Right atrium auricular region (tissue), 2 donors: ENCODE measurements around the gene LAMA5. TPM values are rescaled to one million over a fixed set of nuclear protein-coding genes. Genes with fewer than 3 reads are reported as not detected.

Experiments used
- DNase-seq: peaks from one replicate; pipeline ENCODE4 v3.0.0-alpha.2; 2019; ENCODE audit warnings: low spot score
- H3K27ac ChIP-seq, 2 donors: fragments of 200-600 bp; sonication (generic); 1 replicate in 1 of 2; 2 replicates in 1 of 2; pipeline ENCODE4 v1.5.1; 2016 to 2019
- H3K27me3 ChIP-seq, 2 donors: fragments of 200-600 bp; sonication (generic); one replicate each; pipeline versions ENCODE4 v1.5.1 to v1.6.0; 2017 to 2019
- H3K36me3 ChIP-seq: fragments of 200-600 bp; sonication (generic); one replicate; pipeline ENCODE4 v1.5.1; 2016
- H3K4me1 ChIP-seq, 2 donors: fragments of 200-600 bp; sonication (generic); one replicate each; pipeline versions ENCODE4 v1.5.1 to v1.6.0; 2017 to 2019
- H3K4me3 ChIP-seq, 2 donors: fragments of 200-600 bp; sonication (generic); 1 replicate in 1 of 2; 2 replicates in 1 of 2; pipeline ENCODE4 v1.5.1; 2017 to 2019; ENCODE audit warnings: mild to moderate bottlenecking in 1 of 2, moderate library complexity in 1 of 2
- H3K9me3 ChIP-seq, 2 donors: fragments of 200-600 bp; sonication (generic); one replicate each; pipeline ENCODE4 v1.5.1; 2019
- CTCF ChIP-seq, 2 donors: fragments of 200-600 bp; sonication (generic); IDR thresholded peaks; one replicate each; pipeline ENCODE4 v1.5.1; 2019; ENCODE audit warnings: antibody characterized with exemption in 2 of 2
- total RNA-seq, 2 donors: library from RNA; depleted of rRNA; stranded (reverse); fragments of >200 nt; gene quantifications; one replicate each; pipeline ENCODE4 v1.1.0, GENCODE V29; 2016

LAMA5 gene
- total RNA-seq, 2 donors from 2014 or later = 61.1 to 69.4 TPM

- H3K27me3 ChIP-seq = no peaks in the 10 kb centered on the region
- no peak overlapping the region for H3K4me3 ChIP-seq
- H3K9me3 ChIP-seq = no peaks in the 10 kb centered on the region
- no peak for DNase-seq
- peaks cover 0 to 38% of the 10 kb centered on the region in 2 donors for H3K4me1 ChIP-seq
- H3K27ac ChIP-seq = peak overlapping the region; percentile 78 to 89
- TF ChIP-seq CTCF (IDR thresholded peaks at IDR 0.05) = no peak
- H3K36me3 ChIP-seq = peaks cover 63% of the 10 kb centered on the region
Observed at GRCh38 chr20:62287759-62288534, 79.2 kb downstream of the LAMA5 start.

GRCh38 chr20:62287129-62287528 is 80.0 kb downstream of the LAMA5 start:
- H3K27me3 ChIP-seq = no peaks in the 10 kb centered on the region
- H3K27ac ChIP-seq = peak overlapping the region; percentile 78 to 89
- H3K4me1 ChIP-seq = peaks cover 0 to 45% of the 10 kb centered on the region in 2 donors
- peaks cover 62% of the 10 kb centered on the region for H3K36me3 ChIP-seq
- no peak for DNase-seq
- no peak for TF ChIP-seq CTCF (IDR thresholded peaks at IDR 0.05)
- H3K4me3 ChIP-seq = no peak overlapping the region
- no peaks in the 10 kb centered on the region for H3K9me3 ChIP-seq

DNA sequence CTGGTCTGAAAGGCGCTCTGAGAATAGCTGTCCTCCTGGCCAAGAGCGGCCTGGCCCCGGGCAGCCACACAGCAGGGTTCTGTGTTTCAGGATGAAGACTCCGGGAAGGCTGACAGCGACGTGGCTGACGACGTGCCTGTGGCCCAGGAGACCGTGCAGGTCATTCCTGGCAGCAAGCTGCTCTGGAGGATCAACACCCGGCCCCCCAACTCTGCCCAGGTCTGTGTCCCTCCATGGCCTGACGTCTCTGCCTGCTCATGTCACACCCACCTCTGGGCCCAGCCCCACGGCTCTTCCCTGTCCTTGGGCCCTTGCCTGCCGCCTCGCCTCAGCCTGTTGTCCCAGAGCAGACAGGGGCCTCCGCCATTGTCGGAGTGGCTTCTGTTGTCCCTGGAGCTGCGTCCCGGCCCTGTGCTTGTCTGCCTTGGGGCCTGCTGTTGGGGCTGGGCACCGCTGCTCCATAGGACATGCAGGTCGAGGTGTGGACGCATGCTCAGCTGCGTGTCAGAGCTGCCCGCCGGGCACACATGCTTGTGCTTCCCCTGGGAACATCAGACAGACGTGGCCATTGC is 80.5 kb downstream of the LAMA5 start:
- TF ChIP-seq CTCF (IDR thresholded peaks at IDR 0.05) = no peak
- Histone ChIP-seq H3K9me3 (no peaks in the 10 kb centered on the region), H3K4me3 (no peak overlapping the region), H3K36me3 (peaks cover 62% of the 10 kb centered on the region), H3K4me1 (peaks cover 0 to 45% of the 10 kb centered on the region in 2 donors), H3K27ac (peak overlapping the region; percentile 78 to 89), H3K27me3 (no peaks in the 10 kb centered on the region)
- no peak for DNase-seq

GRCh38 chr20:62285722-62286121 is 81.4 kb downstream of the LAMA5 start:
- Histone ChIP-seq H3K4me1 (peaks cover 0 to 45% of the 10 kb centered on the region in 2 donors), H3K27me3 (no peaks in the 10 kb centered on the region), H3K9me3 (no peaks in the 10 kb centered on the region), H3K36me3 (peaks cover 62% of the 10 kb centered on the region), H3K27ac (peak overlapping the region; percentile 78 to 89), H3K4me3 (no peak overlapping the region)
- TF ChIP-seq CTCF (IDR thresholded peaks at IDR 0.05) = no peak
- peak; percentile 63 for DNase-seq

DNA sequence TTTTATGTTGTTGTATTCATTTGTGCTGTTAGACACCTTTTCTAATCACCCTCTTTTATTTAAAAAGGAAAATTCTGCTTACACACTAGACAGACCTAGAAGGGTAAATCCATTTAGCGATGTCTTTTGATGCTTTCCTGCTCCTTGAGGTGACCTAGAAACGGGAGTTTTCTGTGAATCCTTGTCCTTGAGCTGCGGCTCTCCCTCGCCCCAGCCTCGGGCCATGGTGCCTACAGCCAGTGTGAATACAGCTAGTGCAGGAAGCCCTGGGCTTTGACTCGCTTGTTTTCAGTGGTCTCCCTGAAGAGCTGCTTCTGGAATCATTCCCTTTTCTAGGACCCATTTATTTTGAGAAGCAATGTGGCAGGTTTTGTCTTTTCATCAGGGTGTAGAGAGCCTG is 82.0 kb downstream of the LAMA5 start:
- TF ChIP-seq CTCF (IDR thresholded peaks at IDR 0.05) = no peak
- peaks cover 0 to 45% of the 10 kb centered on the region in 2 donors for H3K4me1 ChIP-seq
- H3K36me3 ChIP-seq = peaks cover 67% of the 10 kb centered on the region
- no peak overlapping the region for H3K4me3 ChIP-seq
- no peak for DNase-seq
- no peaks in the 10 kb centered on the region for H3K9me3 ChIP-seq
- peak overlapping the region; percentile 78 to 89 for H3K27ac ChIP-seq
- H3K27me3 ChIP-seq = no peaks in the 10 kb centered on the region
